Effector memory CD4-positive, alpha-beta T cell (primary cell): ENCODE data around the gene RAB25.

Experiments used
- DNase-seq, 3 donors: peaks; one replicate each; pipeline ENCODE4 v3.0.0-alpha.2; 2020
- H3K27ac ChIP-seq: 2 replicates; pipeline ENCODE4 v1.7.0; 2013; ENCODE audit warnings: mild to moderate bottlenecking, low read length, moderate library complexity; ENCODE audit not compliant: insufficient read depth, poor library complexity, severe bottlenecking
- H3K27me3 ChIP-seq: replicated peaks from 2 replicates; pipeline ENCODE4 v1.7.0; 2013; ENCODE audit warnings: mild to moderate bottlenecking, low read length; ENCODE audit not compliant: insufficient read depth, control insufficient read depth, poor library complexity, severe bottlenecking
- H3K36me3 ChIP-seq: 2 replicates; pipeline ENCODE4 v1.7.0; 2013; ENCODE audit warnings: mild to moderate bottlenecking, low read length, moderate library complexity; ENCODE audit not compliant: control insufficient read depth, insufficient read depth
- H3K4me1 ChIP-seq: 2 replicates; pipeline ENCODE4 v1.7.0; 2013; ENCODE audit warnings: low read length, mild to moderate bottlenecking; ENCODE audit not compliant: control insufficient read depth, insufficient read depth, poor library complexity, severe bottlenecking
- H3K4me3 ChIP-seq: 2 replicates; pipeline ENCODE4 v1.7.0; 2013; ENCODE audit warnings: low read length, low read depth, mild to moderate bottlenecking; ENCODE audit not compliant: insufficient read depth, poor library complexity, severe bottlenecking
- H3K9me3 ChIP-seq: 2 replicates; pipeline ENCODE4 v1.7.0; 2013; ENCODE audit warnings: mild to moderate bottlenecking, low read length, moderate library complexity; ENCODE audit not compliant: control insufficient read depth

RAB25 gene

DNA sequence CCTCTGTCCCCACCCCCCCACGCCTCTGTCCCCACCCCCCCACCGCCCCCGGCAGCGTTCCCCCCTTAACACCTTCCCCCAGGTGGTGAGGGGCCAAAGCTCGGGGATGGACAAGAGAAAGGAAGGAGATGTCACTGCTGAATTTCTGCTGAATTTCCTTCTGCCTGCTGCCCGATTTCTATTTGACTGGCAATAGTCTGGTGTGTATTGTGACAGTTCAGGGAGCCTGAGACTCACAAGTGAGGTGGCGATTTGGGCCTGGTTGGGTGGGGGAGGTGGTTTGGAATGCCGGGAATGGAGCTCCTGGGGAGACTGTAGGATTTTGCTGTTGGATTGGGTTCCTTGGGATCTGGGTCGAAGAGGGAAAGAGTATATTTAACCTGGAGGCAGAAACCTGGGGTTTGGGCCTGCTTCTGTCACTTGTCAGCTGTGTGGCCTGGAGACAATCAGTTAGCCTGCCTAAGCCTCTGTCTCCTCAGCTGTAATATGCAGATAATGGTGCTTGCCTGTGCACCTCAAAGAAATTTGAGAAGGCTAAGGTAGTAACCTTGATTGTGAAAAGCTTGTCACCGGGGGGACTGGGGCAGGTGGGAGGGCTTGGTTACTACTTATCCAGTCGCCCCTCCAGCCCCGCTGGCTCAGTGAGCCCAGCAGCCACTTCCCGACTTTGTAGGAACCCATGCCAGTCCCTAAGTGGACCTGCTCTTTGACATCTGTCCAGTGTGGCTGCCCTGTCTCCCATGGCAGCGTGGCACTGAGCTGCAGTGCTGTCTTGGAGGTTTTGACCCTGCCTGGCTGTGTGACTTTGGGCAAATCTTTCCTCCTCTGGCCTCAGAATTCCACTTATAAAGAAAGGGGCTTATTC lies 45.9 kb downstream of the RAB25 start:
- H3K27me3 ChIP-seq, result no peaks in the 10 kb centered on the region
- H3K4me1 ChIP-seq, result peaks cover 44% of the 10 kb centered on the region
- peak overlapping the region; percentile 90 for H3K27ac ChIP-seq
- H3K4me3 ChIP-seq, result no peak overlapping the region
- no peaks in the 10 kb centered on the region for H3K36me3 ChIP-seq
- DNase-seq, result no peak
- H3K9me3 ChIP-seq, result no peaks in the 10 kb centered on the region

DNA sequence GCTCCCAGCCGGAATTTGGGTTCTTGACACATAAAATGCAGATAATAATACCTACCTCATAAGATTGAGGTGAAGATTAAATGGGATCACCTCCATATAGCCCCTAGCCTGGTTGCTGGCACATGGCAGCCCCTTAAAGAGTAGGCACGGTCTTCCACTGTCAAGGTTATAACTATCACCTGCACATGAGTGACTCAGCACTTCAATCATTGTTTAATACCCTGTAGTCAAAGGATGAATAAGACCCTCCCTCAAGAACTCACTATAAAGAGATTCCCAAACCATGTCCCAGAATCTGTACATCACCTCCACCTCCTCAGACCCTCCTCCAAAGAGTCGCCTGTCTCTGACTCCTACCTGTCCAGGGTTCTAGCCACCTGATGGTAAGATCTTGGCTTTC lies 47.1 kb downstream of the RAB25 start:
- DNase-seq, result no peak
- Histone ChIP-seq H3K9me3 (no peaks in the 10 kb centered on the region), H3K36me3 (no peaks in the 10 kb centered on the region), H3K27me3 (no peaks in the 10 kb centered on the region), H3K4me1 (peaks cover 39% of the 10 kb centered on the region), H3K27ac (peak overlapping the region; percentile 90), H3K4me3 (no peak overlapping the region)

DNA sequence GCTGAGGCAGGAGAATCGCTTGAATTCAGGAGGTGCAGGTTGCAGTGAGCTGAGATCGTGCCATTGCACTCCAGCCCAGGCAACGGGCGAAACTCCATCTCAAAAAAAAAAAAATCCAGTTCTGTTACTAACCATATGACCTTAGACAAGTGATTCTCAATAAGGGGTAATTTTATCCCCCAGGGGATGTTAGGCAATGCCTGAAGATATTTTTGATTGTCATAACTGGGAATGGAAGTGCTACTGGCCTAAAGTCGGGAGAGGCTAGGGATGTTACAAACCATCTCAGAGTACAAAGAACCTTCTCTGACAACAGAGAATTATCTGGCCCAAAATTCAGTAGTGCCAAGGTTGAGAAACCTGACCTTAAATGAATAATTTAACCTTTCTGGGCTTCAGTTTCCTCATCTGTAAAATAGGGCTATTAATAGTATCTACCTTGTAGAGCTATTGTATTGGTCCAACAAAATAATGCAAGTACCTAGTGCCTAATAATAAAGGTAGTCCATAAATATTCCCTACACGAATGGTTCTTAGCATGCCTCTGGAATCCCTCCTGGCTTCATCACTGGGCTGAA lies 47.8 kb downstream of the RAB25 start:
- H3K27me3 ChIP-seq, result no peaks in the 10 kb centered on the region
- H3K27ac ChIP-seq, result no peak overlapping the region

DNA sequence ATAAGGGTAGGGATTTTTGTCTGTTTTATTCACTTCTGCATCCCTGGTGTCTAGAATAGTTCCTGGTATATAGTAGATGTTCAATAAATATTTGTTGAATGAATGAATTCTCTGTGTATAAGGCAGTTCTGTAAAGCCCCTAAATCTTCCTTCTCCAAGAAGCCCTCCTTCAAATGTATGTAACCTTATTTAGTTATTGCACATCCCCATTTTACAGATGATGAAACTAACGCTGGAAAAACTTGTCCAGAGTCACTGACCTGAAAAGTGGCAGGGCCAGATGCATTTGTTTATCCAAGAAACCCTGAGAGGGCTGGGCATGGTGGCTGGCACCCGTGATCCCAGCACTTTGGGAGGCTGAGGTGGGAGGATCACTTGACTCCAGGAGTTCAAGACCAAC lies 49.3 kb downstream of the RAB25 start:
- H3K9me3 ChIP-seq, result no peaks in the 10 kb centered on the region
- peaks cover 2% of the 10 kb centered on the region for H3K36me3 ChIP-seq
- H3K4me1 ChIP-seq, result peaks cover 26% of the 10 kb centered on the region
- H3K27me3 ChIP-seq, result no peaks in the 10 kb centered on the region
- no peak for DNase-seq
- H3K27ac ChIP-seq, result no peak overlapping the region
- H3K4me3 ChIP-seq, result no peak overlapping the region

More for the DNA sequence above, 47.8 kb downstream of the RAB25 start:
- Histone ChIP-seq H3K4me1 (peaks cover 34% of the 10 kb centered on the region), H3K36me3 (no peaks in the 10 kb centered on the region), H3K4me3 (no peak overlapping the region), H3K9me3 (no peaks in the 10 kb centered on the region)
- no peak for DNase-seq

DNA sequence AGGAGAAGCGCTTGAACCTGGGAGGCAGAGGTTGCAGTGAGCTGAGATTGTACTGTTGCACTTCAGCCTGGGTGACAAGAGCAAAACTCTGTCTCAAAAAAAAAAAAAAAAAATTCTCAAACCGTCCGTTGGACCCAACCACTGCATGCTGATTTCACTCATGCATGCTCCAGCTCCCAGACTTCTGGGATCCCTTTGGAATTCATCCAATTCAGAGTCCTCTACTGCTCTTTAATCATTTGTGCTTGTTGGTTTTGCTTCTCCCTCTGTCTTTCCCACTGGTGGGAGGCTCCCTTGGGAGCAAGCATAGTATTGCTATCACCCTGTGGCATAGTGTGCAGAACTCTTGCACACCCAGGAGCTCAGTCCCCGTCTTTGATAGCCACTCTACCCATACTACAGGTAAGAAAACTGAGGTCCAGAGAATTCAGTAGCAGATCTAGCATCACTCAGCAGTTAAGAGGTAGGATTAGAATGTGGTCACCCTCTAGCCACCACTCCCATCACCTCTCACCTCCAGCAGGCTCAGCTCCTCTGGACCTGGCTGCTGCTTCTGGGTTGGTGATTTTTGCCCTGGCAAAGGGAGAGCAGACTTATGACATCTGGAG lies 50.5 kb downstream of the RAB25 start:
- Histone ChIP-seq H3K4me3 (no peak overlapping the region), H3K4me1 (peaks cover 24% of the 10 kb centered on the region), H3K36me3 (peaks cover 2% of the 10 kb centered on the region), H3K27ac (no peak overlapping the region), H3K9me3 (no peaks in the 10 kb centered on the region), H3K27me3 (no peaks in the 10 kb centered on the region)
- DNase-seq, result no peak

DNA sequence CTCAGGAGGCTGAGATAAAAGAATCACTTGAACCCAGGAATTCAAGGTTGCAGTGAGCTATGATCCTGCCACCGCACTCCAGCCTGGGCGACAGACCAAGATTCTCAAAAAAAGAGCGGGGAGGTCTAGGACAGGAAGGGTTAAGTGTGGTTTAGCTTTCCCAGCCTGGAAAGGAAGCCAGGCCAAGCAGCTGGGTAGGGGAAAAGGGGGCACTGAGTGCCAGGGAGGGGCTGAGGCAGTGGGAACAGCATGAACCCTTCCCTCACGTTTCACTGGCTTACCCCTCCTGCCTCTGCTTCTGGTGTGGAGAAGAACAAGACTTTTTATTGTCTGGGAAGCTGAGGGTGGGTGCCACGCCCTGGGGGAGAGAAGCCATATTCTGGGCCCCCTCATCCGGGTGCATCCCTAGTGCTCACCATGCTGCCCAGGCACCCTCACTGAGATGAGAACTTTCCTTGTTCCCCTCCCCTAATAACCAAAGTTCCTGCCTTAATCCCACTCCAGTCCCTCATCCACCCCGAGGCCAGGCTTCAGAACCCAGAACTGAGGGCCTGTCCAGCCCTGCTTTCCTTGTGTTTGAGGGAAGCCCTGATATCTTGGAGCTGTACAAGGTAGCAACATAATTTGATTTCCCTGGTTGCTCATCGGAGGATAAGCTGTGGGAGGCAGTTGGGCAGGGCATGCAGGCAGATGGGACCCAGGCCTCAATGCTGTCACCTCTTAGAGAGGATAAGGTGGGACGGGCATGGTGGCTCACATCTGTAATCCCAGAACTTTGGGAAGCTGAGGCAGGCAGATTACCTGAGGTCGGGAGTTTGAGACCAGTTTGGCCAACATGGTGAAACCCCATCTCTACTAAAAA lies 51.5 kb downstream of the RAB25 start:
- peaks cover 15% of the 10 kb centered on the region for H3K4me1 ChIP-seq
- peaks cover 2% of the 10 kb centered on the region for H3K36me3 ChIP-seq
- no peaks in the 10 kb centered on the region for H3K27me3 ChIP-seq
- DNase-seq, result no peak
- no peak overlapping the region for H3K4me3 ChIP-seq
- no peaks in the 10 kb centered on the region for H3K9me3 ChIP-seq
- peak overlapping the region; percentile 22 for H3K27ac ChIP-seq

DNA sequence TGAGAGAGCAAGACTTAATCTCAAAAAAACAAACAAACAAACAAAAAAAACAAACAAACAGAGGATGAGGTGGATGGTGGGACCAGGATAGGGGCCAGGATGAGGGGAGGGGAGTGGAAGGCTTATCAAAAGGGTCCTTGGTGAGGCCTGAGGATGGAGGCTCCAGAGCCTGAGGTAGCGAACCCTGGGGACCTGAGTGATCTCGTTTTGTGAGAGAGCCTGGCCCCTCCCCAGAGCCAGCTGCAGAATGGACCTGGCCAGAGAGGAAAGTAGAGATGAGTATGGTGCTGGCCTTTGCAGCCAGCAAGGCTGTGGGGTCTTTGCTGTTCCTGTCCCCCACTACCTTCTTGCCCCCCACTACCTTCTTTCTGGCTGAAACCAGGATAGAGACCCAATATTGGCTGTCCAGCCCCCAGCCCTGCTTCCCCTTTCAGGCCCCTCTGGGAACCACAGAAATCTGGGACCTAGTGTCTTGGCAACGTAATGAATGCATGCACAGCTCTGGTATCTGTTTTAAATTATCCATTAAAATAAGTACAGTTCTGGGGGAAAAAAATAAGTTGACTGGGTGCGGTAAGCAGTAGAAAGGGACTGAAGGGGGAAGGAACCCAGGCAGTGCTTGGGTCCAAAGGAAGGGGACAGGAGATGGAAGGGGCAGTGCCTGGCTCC lies 52.5 kb downstream of the RAB25 start:
- Histone ChIP-seq H3K4me3 (no peak overlapping the region), H3K27me3 (no peaks in the 10 kb centered on the region), H3K4me1 (peaks cover 18% of the 10 kb centered on the region), H3K27ac (peak overlapping the region; percentile 91), H3K9me3 (no peaks in the 10 kb centered on the region), H3K36me3 (peaks cover 2% of the 10 kb centered on the region)
- no peak for DNase-seq

DNA sequence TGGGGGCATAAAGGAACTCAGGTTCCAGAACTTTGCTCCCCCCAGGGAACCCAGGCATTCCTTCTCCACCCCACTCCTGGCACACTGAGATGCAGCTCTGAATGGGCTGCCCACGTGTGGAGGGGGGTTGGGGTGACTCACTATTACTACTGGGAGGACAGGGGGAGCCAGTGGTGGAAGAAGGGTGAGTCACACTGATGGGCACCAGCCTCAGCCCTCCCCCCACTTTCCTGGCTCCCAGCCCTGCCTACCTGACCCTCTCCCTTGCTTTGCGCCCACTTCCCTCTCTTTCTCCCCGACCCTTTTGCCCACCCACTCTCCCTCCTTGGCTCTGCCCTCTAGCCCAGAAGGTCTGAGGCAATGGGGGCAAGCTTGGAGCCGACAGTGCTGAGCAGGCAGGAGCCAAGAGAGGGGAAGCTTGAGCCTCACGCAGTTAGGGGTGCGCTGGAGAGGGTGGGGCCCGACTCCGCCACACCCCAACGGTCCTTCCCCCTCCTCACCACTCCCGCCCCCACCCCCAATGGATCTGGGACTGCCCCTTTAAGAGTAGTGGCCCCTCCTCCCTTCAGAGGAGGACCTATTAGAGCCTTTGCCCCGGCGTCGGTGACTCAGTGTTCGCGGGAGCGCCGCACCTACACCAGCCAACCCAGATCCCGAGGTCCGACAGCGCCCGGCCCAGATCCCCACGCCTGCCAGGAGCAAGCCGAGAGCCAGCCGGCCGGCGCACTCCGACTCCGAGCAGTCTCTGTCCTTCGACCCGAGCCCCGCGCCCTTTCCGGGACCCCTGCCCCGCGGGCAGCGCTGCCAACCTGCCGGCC lies 53.4 kb downstream of the RAB25 start, which contains the start of gene LMNA:
Gene LMNA (plus strand): TSS at position 611 of the 818 bp plus-strand sequence. CDS start 208 bp downstream, outside the sequence.
- Histone ChIP-seq H3K4me1 (peaks cover 20% of the 10 kb centered on the region), H3K27me3 (no peaks in the 10 kb centered on the region), H3K4me3 (peak within 1 kb of the TSS; percentile 100), H3K27ac (peak within 1 kb of the TSS; percentile 91), H3K36me3 (peaks cover 2% of the 10 kb centered on the region), H3K9me3 (no peaks in the 10 kb centered on the region)
- DNase-seq, result peak; percentile 79 to 82 (median 81)
